Suprapubic skin (tissue), 4 donors: Measurements from ENCODE around the gene TUBB3.

Experiments
- CTCF ChIP-seq, 2 donors: fragments of 200-600 bp in 1 of 2; fragments of 450-650 bp in 1 of 2; sonication (generic) in 1 of 2; IDR thresholded peaks; one replicate each; pipeline ENCODE4 v1.5.1; 2016 to 2019; ENCODE audit warnings: antibody characterized with exemption in 2 of 2, mild to moderate bottlenecking in 1 of 2, moderate library complexity in 1 of 2
- EP300 ChIP-seq: sonication (generic); formaldehyde crosslinking; IDR thresholded peaks from one replicate; pipeline ENCODE4 v1.6.1; 2017; ENCODE audit warnings: antibody characterized with exemption
- POLR2A ChIP-seq, 2 donors: fragments of 450-650 bp; IDR thresholded peaks; one replicate each; pipeline ENCODE4 v1.6.1; 2017; ENCODE audit warnings: antibody characterized with exemption in 2 of 2, mild to moderate bottlenecking in 2 of 2, moderate library complexity in 2 of 2
- POLR2AphosphoS5 ChIP-seq, 3 donors: sonication (generic); formaldehyde crosslinking; IDR thresholded peaks; one replicate each; pipeline ENCODE4 v1.6.1; 2017; ENCODE audit warnings: antibody characterized with exemption in 3 of 3

- TF ChIP-seq POLR2AphosphoS5 (IDR thresholded peaks at IDR 0.05), result no peak
- TF ChIP-seq CTCF (IDR thresholded peaks at IDR 0.05), result no peak
- TF ChIP-seq EP300, result no peak
- TF ChIP-seq POLR2A (IDR thresholded peaks at IDR 0.05), result no peak
These were observed 20.2 kb upstream of the TUBB3 start for GRCh38 chr16:89902980-89903379.
